WERI-Rb-1 (cell line): ENCODE measurements around the gene CCDC88C.

Experiments
- DNase-seq: peaks from one replicate; pipeline ENCODE4 v3.0.0-alpha.2; 2020
- H3K27ac ChIP-seq: fragments of 250-450 bp; sonication (Bioruptor Pico); 2 replicates; pipeline ENCODE4 v1.5.1; 2020; ENCODE audit warnings: mild to moderate bottlenecking, moderate library complexity
- H3K27me3 ChIP-seq: fragments of 250-450 bp; sonication (Bioruptor Pico); 2 replicates; pipeline ENCODE4 v1.5.1; 2021; ENCODE audit warnings: mild to moderate bottlenecking, low read depth, moderate library complexity; ENCODE audit not compliant: insufficient read depth, severe bottlenecking
- H3K36me3 ChIP-seq: fragments of 250-450 bp; sonication (Bioruptor Pico); 2 replicates; pipeline ENCODE4 v1.5.1; 2020; ENCODE audit warnings: mild to moderate bottlenecking, moderate library complexity
- H3K4me3 ChIP-seq: 2 replicates; pipeline ENCODE4 v1.5.1; 2011; ENCODE audit warnings: low read depth, mild to moderate bottlenecking, control low read depth, low read length
- H3K9me3 ChIP-seq: fragments of 250-450 bp; sonication (Bioruptor Pico); 2 replicates; pipeline ENCODE4 v1.5.1; 2021; ENCODE audit warnings: mild to moderate bottlenecking, moderate library complexity; ENCODE audit not compliant: severe bottlenecking
- CTCF ChIP-seq: IDR thresholded peaks from 2 replicates; pipeline ENCODE4 v1.5.1; 2011; ENCODE audit warnings: low read depth, mild to moderate bottlenecking, control low read depth, inconsistent platforms, low read length

Gene CCDC88C

GRCh38 chr14:91330856-91331255 is 86.8 kb downstream of the CCDC88C start:
- DNase-seq = no peak

GRCh38 chr14:91330096-91330696 is 87.4 kb downstream of the CCDC88C start:
- Histone ChIP-seq H3K4me3 (no peak overlapping the region), H3K27me3 (no peaks in the 10 kb centered on the region), H3K36me3 (peaks cover 74% of the 10 kb centered on the region), H3K27ac (no peak overlapping the region), H3K9me3 (no peaks in the 10 kb centered on the region)
- no peak for TF ChIP-seq CTCF
- no peak for DNase-seq

More at GRCh38 chr14:91330856-91331255, 86.8 kb downstream of the CCDC88C start:
- Histone ChIP-seq H3K4me3 (no peak overlapping the region), H3K27me3 (no peaks in the 10 kb centered on the region), H3K9me3 (no peaks in the 10 kb centered on the region), H3K27ac (no peak overlapping the region), H3K36me3 (peaks cover 74% of the 10 kb centered on the region)
- TF ChIP-seq CTCF = no peak

GRCh38 chr14:91329486-91330014 is 88.1 kb downstream of the CCDC88C start:
- no peaks in the 10 kb centered on the region for H3K27me3 ChIP-seq
- peaks cover 74% of the 10 kb centered on the region for H3K36me3 ChIP-seq
- no peak for TF ChIP-seq CTCF
- DNase-seq = no peak
- H3K4me3 ChIP-seq = no peak overlapping the region
- H3K27ac ChIP-seq = no peak overlapping the region
- H3K9me3 ChIP-seq = no peaks in the 10 kb centered on the region

- H3K27ac ChIP-seq = no peak overlapping the region
- H3K4me3 ChIP-seq = no peak overlapping the region
- no peaks in the 10 kb centered on the region for H3K27me3 ChIP-seq
- no peaks in the 10 kb centered on the region for H3K9me3 ChIP-seq
- no peak for TF ChIP-seq CTCF
- peaks cover 74% of the 10 kb centered on the region for H3K36me3 ChIP-seq
- DNase-seq = no peak
Measured at GRCh38 chr14:91328313-91329050, 89.1 kb downstream of the CCDC88C start.

- peaks cover 74% of the 10 kb centered on the region for H3K36me3 ChIP-seq
- no peak for TF ChIP-seq CTCF
- DNase-seq = no peak
- H3K4me3 ChIP-seq = no peak overlapping the region
- H3K27ac ChIP-seq = no peak overlapping the region
- no peaks in the 10 kb centered on the region for H3K9me3 ChIP-seq
- H3K27me3 ChIP-seq = no peaks in the 10 kb centered on the region
Measured at GRCh38 chr14:91327661-91328312, 89.8 kb downstream of the CCDC88C start.
